SK-N-SH treated with all-trans-retinoic acid at 6 μM for 48 hours (cell line): Measurements from ENCODE around the gene POLD1.

ENCODE experiments used
- ATAC-seq: fragments of 200-7000 bp; cut with Tn5 transposase; 3 replicates; pipeline ENCODE4 v1.9.1; 2020; ENCODE audit warnings: mild to moderate bottlenecking, moderate library complexity
- ARNTL ChIP-seq: fragments of 450-650 bp; formaldehyde crosslinking; IDR thresholded peaks from 2 replicates; pipeline ENCODE4 v1.5.0; 2020; ENCODE audit warnings: low read depth, mild to moderate bottlenecking, moderate library complexity, borderline replicate concordance
- BACH2 ChIP-seq: fragments of 250-450 bp; sonication (Bioruptor Pico); IDR thresholded peaks from 2 replicates; pipeline ENCODE4 v1.9.0; 2021; ENCODE audit warnings: mild to moderate bottlenecking, borderline replicate concordance
- CSDC2 ChIP-seq: fragments of 250-450 bp; sonication (Bioruptor Pico); IDR thresholded peaks from 2 replicates; pipeline ENCODE4 v1.5.0; 2020; ENCODE audit warnings: mild to moderate bottlenecking, moderate library complexity
- ESRRG ChIP-seq: fragments of 250-450 bp; sonication (Bioruptor Pico); IDR thresholded peaks from 2 replicates; pipeline ENCODE4 v1.6.1; 2021; ENCODE audit warnings: mild to moderate bottlenecking
- GLIS3 ChIP-seq: fragments of 250-450 bp; sonication (Bioruptor Pico); IDR thresholded peaks from 2 replicates; pipeline ENCODE4 v1.5.0; 2020; ENCODE audit warnings: mild to moderate bottlenecking, moderate library complexity
- ISL1 ChIP-seq: fragments of 250-450 bp; sonication (Bioruptor Pico); IDR thresholded peaks from 2 replicates; pipeline ENCODE4 v2.1.2; 2022; ENCODE audit warnings: mild to moderate bottlenecking, moderate library complexity
- OSR1 ChIP-seq: fragments of 250-450 bp; sonication (Bioruptor Pico); IDR thresholded peaks from 2 replicates; pipeline ENCODE4 v1.8.0; 2022; ENCODE audit warnings: moderate library complexity, mild to moderate bottlenecking, inconsistent platforms
- PPARA ChIP-seq: fragments of 250-450 bp; sonication (Bioruptor Pico); IDR thresholded peaks from 2 replicates; pipeline ENCODE4 v1.5.0; 2020; ENCODE audit warnings: mild to moderate bottlenecking, borderline replicate concordance
- RARB ChIP-seq: fragments of 250-450 bp; sonication (Bioruptor Pico); IDR thresholded peaks from 2 replicates; pipeline ENCODE4 v1.8.0; 2021; ENCODE audit warnings: mild to moderate bottlenecking, moderate library complexity
- SNAI2 ChIP-seq: fragments of 250-450 bp; sonication (Bioruptor Pico); IDR thresholded peaks from 2 replicates; pipeline ENCODE4 v1.5.0; 2020; ENCODE audit warnings: mild to moderate bottlenecking, moderate library complexity
- TCF4 ChIP-seq: fragments of 250-450 bp; sonication (Bioruptor Pico); IDR thresholded peaks from 2 replicates; pipeline ENCODE4 v1.8.0; 2021; ENCODE audit warnings: mild to moderate bottlenecking, moderate library complexity, borderline replicate concordance
- TOX ChIP-seq: fragments of 250-450 bp; sonication (Bioruptor Pico); IDR thresholded peaks from 2 replicates; pipeline ENCODE4 v1.8.0; 2021; ENCODE audit warnings: mild to moderate bottlenecking, moderate library complexity, borderline replicate concordance
- ZC3H10 ChIP-seq: fragments of 250-450 bp; sonication (Bioruptor Pico); IDR thresholded peaks from 2 replicates; pipeline ENCODE4 v1.5.1; 2021; ENCODE audit warnings: mild to moderate bottlenecking, moderate library complexity
- ZFP3 ChIP-seq: fragments of 250-450 bp; sonication (Bioruptor Pico); IDR thresholded peaks from 2 replicates; pipeline ENCODE4 v1.5.0; 2020; ENCODE audit warnings: mild to moderate bottlenecking, moderate library complexity
- ZFP30 ChIP-seq: fragments of 450-650 bp; formaldehyde crosslinking; IDR thresholded peaks from 2 replicates; pipeline ENCODE4 v1.5.0; 2022; ENCODE audit warnings: mild to moderate bottlenecking, moderate library complexity
- ZNF565 ChIP-seq: fragments of 450-650 bp; formaldehyde crosslinking; conservative IDR thresholded peaks from 2 replicates; pipeline ENCODE4 v1.5.0; 2020; ENCODE audit warnings: low read depth, mild to moderate bottlenecking, moderate library complexity
- ZNF70 ChIP-seq: fragments of 450-650 bp; formaldehyde crosslinking; IDR thresholded peaks from 2 replicates; pipeline ENCODE4 v1.5.0; 2020; ENCODE audit warnings: mild to moderate bottlenecking, moderate library complexity
- ZNF8 ChIP-seq: fragments of 450-650 bp; formaldehyde crosslinking; IDR thresholded peaks from 2 replicates; pipeline ENCODE4 v1.5.0; 2020; ENCODE audit warnings: mild to moderate bottlenecking, moderate library complexity
- TF ChIP-seq, protein P1 (sequence below): fragments of 250-450 bp; sonication (Bioruptor Pico); IDR thresholded peaks from 2 replicates; pipeline ENCODE4 v1.5.1; 2021; ENCODE audit warnings: mild to moderate bottlenecking, moderate library complexity
- TF ChIP-seq, protein P2 (sequence below): fragments of 250-450 bp; sonication (Bioruptor Pico); IDR thresholded peaks from 2 replicates; pipeline ENCODE4 v1.5.1; 2020; ENCODE audit warnings: low read depth, mild to moderate bottlenecking, moderate library complexity
- TF ChIP-seq, protein P3 (sequence below): fragments of 250-450 bp; sonication (Bioruptor Pico); IDR thresholded peaks from 2 replicates; pipeline ENCODE4 v1.8.0; 2020; ENCODE audit warnings: mild to moderate bottlenecking, moderate library complexity, borderline replicate concordance
- TF ChIP-seq, protein P4 (sequence below): fragments of 250-450 bp; sonication (Bioruptor Pico); IDR thresholded peaks from 2 replicates; pipeline ENCODE4 v1.8.0; 2021; ENCODE audit warnings: low read depth, mild to moderate bottlenecking, moderate library complexity, borderline replicate concordance
- TF ChIP-seq, protein P5 (sequence below): fragments of 250-450 bp; sonication (Bioruptor Pico); IDR thresholded peaks from 2 replicates; pipeline ENCODE4 v1.5.0; 2020; ENCODE audit warnings: mild to moderate bottlenecking, moderate library complexity

Gene POLD1

DNA sequence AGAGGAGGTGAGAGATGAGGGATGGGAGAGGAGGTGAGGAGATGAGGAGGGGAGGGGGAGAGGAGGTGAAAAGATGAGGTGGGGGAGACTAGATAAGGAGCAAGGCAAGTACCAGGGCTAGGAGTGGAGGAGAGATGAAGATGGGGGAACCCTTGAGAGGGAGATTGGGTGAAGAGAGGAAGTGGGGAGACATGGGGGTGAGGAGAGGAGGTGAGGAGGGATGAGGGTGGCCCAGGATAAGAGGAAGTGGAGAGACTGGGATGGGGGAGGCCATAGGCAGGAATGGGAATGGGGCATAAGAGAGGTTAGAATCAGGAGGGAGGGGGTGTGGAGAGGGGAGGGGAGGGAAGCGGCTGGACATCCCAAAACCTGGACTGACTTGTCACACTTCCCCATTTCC, 75.5 kb downstream of the POLD1 start:
- no peak for ATAC-seq
- TF ChIP-seq ISL1 (CRISPR knock-in tag) (no peak), ZNF8 (no peak), ZFP3 (CRISPR knock-in tag) (no peak), ZC3H10 (CRISPR knock-in tag) (no peak), RARB (CRISPR knock-in tag) (no peak), ARNTL (no peak), TOX (no peak), BACH2 (CRISPR knock-in tag) (no peak), OSR1 (CRISPR knock-in tag) (no peak), SNAI2 (no peak), ESRRG (no peak), ZFP30 (CRISPR knock-in tag) (no peak), ZNF565 (CRISPR knock-in tag) (no peak), TCF4 (CRISPR knock-in tag) (no peak), GLIS3 (CRISPR knock-in tag) (no peak), PPARA (CRISPR knock-in tag) (no peak), ZNF70 (no peak)
- TF ChIP-seq, protein P1, sequence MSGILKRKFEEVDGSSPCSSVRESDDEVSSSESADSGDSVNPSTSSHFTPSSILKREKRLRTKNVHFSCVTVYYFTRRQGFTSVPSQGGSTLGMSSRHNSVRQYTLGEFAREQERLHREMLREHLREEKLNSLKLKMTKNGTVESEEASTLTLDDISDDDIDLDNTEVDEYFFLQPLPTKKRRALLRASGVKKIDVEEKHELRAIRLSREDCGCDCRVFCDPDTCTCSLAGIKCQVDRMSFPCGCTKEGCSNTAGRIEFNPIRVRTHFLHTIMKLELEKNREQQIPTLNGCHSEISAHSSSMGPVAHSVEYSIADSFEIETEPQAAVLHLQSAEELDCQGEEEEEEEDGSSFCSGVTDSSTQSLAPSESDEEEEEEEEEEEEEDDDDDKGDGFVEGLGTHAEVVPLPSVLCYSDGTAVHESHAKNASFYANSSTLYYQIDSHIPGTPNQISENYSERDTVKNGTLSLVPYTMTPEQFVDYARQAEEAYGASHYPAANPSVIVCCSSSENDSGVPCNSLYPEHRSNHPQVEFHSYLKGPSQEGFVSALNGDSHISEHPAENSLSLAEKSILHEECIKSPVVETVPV (CRISPR knock-in tag) = no peak
- TF ChIP-seq, protein P2, sequence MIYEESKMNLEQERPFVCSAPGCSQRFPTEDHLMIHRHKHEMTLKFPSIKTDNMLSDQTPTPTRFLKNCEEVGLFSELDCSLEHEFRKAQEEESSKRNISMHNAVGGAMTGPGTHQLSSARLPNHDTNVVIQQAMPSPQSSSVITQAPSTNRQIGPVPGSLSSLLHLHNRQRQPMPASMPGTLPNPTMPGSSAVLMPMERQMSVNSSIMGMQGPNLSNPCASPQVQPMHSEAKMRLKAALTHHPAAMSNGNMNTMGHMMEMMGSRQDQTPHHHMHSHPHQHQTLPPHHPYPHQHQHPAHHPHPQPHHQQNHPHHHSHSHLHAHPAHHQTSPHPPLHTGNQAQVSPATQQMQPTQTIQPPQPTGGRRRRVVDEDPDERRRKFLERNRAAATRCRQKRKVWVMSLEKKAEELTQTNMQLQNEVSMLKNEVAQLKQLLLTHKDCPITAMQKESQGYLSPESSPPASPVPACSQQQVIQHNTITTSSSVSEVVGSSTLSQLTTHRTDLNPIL (CRISPR knock-in tag) = no peak
- TF ChIP-seq, protein P3, sequence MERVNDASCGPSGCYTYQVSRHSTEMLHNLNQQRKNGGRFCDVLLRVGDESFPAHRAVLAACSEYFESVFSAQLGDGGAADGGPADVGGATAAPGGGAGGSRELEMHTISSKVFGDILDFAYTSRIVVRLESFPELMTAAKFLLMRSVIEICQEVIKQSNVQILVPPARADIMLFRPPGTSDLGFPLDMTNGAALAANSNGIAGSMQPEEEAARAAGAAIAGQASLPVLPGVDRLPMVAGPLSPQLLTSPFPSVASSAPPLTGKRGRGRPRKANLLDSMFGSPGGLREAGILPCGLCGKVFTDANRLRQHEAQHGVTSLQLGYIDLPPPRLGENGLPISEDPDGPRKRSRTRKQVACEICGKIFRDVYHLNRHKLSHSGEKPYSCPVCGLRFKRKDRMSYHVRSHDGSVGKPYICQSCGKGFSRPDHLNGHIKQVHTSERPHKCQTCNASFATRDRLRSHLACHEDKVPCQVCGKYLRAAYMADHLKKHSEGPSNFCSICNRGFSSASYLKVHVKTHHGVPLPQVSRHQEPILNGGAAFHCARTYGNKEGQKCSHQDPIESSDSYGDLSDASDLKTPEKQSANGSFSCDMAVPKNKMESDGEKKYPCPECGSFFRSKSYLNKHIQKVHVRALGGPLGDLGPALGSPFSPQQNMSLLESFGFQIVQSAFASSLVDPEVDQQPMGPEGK (CRISPR knock-in tag) = no peak

DNA sequence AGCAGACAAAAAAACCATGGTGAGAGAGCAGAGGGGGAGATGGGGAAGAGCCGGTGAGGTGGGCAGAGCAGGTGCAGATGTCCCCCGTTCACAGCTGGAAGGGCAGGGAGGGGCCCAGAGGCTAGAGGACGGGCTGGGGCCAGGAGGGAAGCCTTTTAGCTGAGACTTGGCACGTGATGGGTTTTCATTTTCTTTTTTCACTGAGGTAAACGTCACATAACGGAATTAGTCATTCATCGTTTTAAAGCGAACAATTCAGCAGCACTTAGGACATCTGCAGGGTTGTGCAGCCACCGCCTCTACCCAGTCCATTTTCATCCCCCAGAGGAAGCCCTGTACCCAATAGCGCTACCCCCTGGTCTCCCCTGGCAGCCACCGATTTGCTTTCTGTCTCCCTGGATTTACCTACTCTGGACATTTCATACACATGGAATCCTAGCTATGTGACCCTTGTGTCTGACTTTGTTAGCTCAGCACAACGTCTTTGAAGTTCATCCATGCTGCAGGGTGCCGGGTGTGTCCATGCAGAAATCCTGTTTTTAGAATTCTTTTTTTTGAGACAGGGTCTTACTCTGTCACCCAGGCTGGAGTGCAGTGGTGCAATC, 76.1 kb downstream of the POLD1 start:
- TF ChIP-seq SNAI2 (no peak), OSR1 (CRISPR knock-in tag) (no peak), ESRRG (no peak), ZNF565 (CRISPR knock-in tag) (no peak), TCF4 (CRISPR knock-in tag) (no peak), ZNF70 (no peak), BACH2 (CRISPR knock-in tag) (no peak), RARB (CRISPR knock-in tag) (no peak), CSDC2 (no peak), ISL1 (CRISPR knock-in tag) (no peak), PPARA (CRISPR knock-in tag) (no peak), TOX (no peak)
- TF ChIP-seq, protein P4, sequence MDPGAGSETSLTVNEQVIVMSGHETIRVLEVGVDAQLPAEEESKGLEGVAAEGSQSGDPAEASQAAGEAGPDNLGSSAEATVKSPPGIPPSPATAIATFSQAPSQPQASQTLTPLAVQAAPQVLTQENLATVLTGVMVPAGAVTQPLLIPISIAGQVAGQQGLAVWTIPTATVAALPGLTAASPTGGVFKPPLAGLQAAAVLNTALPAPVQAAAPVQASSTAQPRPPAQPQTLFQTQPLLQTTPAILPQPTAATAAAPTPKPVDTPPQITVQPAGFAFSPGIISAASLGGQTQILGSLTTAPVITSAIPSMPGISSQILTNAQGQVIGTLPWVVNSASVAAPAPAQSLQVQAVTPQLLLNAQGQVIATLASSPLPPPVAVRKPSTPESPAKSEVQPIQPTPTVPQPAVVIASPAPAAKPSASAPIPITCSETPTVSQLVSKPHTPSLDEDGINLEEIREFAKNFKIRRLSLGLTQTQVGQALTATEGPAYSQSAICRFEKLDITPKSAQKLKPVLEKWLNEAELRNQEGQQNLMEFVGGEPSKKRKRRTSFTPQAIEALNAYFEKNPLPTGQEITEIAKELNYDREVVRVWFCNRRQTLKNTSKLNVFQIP (CRISPR knock-in tag) = no peak
- TF ChIP-seq, protein P5, sequence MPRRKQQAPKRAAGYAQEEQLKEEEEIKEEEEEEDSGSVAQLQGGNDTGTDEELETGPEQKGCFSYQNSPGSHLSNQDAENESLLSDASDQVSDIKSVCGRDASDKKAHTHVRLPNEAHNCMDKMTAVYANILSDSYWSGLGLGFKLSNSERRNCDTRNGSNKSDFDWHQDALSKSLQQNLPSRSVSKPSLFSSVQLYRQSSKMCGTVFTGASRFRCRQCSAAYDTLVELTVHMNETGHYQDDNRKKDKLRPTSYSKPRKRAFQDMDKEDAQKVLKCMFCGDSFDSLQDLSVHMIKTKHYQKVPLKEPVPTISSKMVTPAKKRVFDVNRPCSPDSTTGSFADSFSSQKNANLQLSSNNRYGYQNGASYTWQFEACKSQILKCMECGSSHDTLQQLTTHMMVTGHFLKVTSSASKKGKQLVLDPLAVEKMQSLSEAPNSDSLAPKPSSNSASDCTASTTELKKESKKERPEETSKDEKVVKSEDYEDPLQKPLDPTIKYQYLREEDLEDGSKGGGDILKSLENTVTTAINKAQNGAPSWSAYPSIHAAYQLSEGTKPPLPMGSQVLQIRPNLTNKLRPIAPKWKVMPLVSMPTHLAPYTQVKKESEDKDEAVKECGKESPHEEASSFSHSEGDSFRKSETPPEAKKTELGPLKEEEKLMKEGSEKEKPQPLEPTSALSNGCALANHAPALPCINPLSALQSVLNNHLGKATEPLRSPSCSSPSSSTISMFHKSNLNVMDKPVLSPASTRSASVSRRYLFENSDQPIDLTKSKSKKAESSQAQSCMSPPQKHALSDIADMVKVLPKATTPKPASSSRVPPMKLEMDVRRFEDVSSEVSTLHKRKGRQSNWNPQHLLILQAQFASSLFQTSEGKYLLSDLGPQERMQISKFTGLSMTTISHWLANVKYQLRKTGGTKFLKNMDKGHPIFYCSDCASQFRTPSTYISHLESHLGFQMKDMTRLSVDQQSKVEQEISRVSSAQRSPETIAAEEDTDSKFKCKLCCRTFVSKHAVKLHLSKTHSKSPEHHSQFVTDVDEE (CRISPR knock-in tag) = no peak
- TF ChIP-seq, protein P2 (CRISPR knock-in tag) = no peak
- TF ChIP-seq, protein P1 (CRISPR knock-in tag) = no peak
- peak; percentile 46 for ATAC-seq
